GM18858 (cell line): ENCODE data around the gene SPOCK2.
"Not testable (repeated sequence)": the region's sequence is repeated elsewhere in the genome, so short reads cannot be mapped to it uniquely, and the experiment has no call there.

Source experiments
- ATAC-seq: cut with Tn5 transposase; IDR thresholded peaks from one replicate; pipeline ENCODE4 v1.9.1; 2021; ENCODE audit not compliant: unreplicated experiment

SPOCK2 gene

DNA sequence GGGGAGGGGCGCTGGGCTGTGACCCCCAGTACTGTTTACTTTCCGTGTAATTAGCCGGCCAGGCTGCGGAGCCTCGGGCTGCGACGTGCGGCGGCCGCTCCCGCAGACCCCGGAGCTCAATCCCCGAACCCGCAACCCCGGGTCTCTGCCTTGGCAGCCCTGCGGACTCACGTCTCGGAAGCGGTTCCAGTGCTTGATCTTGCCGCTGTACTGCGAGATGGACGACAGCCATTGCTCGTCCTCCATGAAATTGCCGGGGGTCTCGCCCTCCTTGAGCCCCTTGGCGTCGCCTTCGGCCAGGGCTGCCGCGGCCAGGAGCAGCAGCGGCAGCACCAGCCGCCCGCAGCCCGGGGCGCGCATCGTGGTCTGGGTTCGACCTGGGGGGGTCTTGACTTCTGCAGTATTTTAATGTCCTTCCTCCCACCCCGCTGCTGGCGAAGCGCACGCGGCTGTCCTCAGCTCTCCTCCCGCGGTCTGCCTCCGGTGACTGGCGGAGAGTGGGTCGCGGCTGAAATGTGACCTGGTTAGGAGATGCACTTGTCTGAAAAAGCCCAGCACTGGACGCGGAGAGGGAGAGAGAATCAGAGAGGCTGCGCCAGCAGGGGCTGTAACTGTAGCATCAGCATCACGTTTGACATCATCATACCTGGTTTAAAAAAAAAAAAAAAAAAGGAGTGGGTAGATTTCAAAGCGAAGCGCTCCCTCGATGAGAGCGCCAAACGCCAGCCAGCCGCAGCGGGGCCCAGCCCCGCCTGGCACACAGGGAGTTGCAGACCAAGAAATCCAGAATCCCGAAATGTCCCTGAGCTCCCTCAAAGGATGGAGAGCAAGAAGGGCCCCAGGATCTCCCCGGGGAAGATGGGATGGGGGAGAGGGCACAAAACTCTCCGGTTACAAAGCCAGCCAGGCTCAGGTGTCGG lies at the start of gene SPOCK2:
Gene SPOCK2 (minus strand): TSS at position 583 of the 920 bp plus-strand sequence. CDS start 223 bp downstream, at position 360.
- no peak for ATAC-seq

DNA sequence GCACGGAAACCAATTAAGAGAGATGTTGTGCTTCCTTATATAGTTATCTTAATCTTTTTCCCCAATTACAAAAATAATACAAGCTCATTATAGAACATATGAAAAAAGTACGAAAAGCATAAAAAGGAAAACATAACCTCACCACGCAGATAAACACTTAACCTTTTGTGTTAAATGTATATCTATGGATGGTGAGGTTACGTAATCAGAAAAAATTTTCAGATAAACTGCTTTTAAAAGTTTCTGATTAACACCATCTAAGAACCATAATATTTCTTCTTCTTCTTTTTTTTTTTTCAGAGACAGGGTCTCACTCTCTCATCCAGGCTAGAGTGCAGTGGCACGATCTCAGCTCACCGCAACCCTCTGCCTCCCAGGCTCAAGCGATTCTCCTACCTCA lies 49.2 kb upstream of the SPOCK2 start:
- ATAC-seq: no peak

- not testable (repeated sequence) for ATAC-seq
Measured at GRCh38 chr10:72136225-72136624, 47.9 kb upstream of the SPOCK2 start.

DNA sequence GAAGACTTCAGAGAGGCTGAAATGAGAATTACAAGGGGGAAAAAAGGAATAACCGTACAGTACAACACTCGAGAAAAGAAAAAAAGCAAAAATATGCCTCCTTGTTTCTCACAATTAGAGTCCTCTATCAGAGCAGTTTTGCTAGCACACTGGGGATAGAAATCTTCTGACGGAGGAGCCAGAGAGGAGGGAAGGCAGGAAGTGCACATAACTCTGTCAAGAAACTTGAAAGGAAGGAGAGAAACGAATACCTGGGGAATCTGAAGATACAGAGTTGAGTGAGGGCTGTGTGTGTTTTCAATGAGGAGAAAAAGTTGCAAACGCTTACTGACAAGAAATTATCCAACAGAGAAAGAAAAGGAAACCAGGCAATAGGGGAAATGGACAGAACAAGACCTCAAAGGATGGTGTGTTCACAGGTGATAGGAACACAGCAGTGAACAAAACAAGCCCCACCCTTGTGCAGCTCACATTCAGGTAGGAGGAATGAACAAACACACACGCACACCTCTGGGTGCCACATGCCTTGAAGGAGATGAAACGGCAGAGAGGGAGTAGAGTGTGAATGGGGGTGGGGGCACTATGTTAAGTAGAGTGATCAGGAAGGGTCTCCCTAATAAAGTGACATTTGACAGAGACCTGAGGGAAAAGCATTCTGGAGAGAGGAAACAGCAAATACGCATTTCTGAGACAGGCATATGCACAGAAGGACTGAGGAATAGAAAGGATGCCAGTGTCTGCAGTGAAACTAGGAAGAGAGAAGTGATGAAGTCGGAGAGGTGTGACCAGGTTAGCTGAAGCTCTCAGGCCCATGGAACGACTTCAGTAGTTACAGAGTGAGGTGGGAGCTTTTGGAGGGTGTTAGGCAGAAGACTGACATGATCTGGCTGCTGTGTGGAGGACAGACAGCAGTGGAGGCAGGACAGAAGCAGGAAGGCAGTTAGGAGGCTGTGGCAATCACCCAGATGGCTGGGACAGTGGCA lies 46.7 kb upstream of the SPOCK2 start:
- no peak for ATAC-seq

DNA sequence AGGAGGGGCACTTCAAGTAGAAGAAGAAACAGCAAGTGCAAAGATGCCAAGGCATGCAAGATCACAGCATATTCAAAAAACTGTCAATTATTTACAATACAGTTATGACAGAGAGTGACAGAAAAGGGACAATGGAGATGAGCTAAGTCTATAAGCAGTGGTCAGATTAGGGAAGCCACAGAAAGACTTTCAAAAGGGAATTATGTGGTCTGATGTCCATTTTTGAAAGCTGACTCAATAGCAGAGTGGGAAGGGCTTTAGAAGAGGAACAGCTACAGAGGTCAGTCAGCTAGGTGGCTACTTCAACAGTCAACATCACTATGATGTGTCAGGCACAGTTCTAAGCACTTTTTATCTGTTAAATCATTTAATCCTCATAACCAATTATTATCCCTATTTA lies 45.2 kb upstream of the SPOCK2 start:
- ATAC-seq: peak; percentile 73

GRCh38 chr10:72132854-72133253 lies 44.5 kb upstream of the SPOCK2 start:
- no peak for ATAC-seq

- ATAC-seq: no peak
Measured at GRCh38 chr10:72127571-72127970, 39.2 kb upstream of the SPOCK2 start.

DNA sequence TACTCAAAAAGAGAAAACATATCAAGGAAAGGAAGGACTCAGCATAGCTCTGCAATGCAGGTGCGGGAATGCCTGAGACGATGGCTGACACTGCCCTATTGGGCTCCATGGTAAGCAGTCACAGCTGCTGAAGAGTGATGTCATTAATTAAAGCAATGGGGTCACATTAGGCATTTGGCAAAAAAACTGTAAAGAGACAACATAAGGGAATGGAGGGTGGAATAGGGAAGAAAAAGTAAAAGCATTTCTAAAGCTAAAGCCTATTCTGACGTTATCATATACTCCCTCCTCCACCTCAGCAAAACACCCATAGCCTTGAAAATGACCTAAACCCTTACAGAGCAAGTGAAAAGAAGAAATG lies 38.5 kb upstream of the SPOCK2 start:
- no peak for ATAC-seq

DNA sequence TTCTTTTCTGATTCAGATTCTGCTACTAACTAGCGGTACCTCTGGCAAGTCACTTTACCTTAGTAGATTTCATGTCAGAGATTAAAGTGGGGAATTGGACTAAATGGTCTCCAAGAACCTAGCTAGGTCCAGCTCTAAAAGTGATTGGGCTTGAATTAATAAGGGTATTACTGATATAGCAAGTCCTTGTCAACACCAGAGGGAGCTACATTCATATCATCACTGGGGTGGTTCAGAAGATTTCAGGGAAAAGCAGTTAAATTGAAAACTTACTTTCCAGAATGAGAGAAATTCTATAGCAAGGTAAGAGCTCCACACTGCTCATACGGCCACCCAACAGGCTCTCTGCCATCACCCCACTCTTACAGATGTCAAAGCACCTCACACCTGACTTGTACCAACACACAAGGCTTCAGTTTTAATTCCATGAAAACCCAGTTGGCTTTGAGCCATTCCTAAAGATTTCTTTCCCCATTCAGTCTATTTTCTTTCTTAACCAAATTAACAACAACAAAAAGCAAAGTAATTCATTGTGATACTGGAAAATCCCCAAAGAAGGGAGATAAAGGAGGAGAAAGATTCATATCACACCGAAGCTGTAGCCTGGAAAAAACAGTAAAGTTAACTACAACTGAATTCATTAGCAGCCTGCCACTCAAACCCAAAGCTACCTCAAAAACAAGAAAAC lies 38.0 kb upstream of the SPOCK2 start:
- no peak for ATAC-seq

GRCh38 chr10:72124989-72125388 lies 36.6 kb upstream of the SPOCK2 start:
- no peak for ATAC-seq

GRCh38 chr10:72124381-72124780 lies 36.0 kb upstream of the SPOCK2 start:
- no peak for ATAC-seq

GRCh38 chr10:72123616-72124015 lies 35.3 kb upstream of the SPOCK2 start:
- no peak for ATAC-seq

- ATAC-seq: no peak
Measured at GRCh38 chr10:72122221-72122620, 33.9 kb upstream of the SPOCK2 start.

- ATAC-seq: no peak
Measured at GRCh38 chr10:72121389-72121788, 33.0 kb upstream of the SPOCK2 start.

GRCh38 chr10:72116372-72116771 lies 28.0 kb upstream of the SPOCK2 start:
- ATAC-seq: no peak

GRCh38 chr10:72114706-72115450 lies 26.5 kb upstream of the SPOCK2 start:
- no peak for ATAC-seq

DNA sequence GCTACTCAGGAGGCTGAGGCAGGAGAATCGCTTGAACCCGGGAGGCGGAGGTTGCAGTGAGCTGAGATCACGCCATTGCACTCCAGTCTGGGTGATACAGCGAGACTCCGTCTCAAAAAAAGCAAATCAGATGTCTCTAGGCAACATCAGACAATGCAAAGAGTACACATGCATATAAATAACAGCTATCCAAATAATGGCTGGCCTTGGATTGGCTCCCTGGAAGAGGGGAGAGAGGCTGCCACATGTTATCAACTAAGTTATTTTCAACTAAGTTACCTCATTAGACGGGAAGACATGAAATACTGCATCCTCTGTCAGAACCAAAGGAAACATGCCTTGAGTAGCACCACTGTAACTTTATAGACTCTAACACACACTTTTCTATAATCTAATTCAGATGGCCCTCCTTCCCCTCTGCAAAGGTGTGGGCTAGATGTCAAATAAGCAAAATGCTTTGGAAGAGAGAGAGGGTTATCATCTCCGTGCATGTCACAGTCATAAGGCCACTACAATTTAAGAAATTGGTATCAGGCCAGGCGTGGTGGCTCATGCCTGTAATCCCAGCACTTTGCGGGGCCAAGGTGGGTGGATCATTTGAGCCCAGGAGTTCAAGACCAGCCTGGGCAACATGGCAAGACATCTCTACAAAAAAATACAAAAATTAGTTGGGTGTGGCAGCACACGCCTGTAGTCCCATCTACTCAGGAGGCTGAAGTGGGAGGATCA lies 22.5 kb upstream of the SPOCK2 start:
- no peak for ATAC-seq

- ATAC-seq: no peak
Measured at GRCh38 chr10:72109636-72110157, 21.3 kb upstream of the SPOCK2 start.

DNA sequence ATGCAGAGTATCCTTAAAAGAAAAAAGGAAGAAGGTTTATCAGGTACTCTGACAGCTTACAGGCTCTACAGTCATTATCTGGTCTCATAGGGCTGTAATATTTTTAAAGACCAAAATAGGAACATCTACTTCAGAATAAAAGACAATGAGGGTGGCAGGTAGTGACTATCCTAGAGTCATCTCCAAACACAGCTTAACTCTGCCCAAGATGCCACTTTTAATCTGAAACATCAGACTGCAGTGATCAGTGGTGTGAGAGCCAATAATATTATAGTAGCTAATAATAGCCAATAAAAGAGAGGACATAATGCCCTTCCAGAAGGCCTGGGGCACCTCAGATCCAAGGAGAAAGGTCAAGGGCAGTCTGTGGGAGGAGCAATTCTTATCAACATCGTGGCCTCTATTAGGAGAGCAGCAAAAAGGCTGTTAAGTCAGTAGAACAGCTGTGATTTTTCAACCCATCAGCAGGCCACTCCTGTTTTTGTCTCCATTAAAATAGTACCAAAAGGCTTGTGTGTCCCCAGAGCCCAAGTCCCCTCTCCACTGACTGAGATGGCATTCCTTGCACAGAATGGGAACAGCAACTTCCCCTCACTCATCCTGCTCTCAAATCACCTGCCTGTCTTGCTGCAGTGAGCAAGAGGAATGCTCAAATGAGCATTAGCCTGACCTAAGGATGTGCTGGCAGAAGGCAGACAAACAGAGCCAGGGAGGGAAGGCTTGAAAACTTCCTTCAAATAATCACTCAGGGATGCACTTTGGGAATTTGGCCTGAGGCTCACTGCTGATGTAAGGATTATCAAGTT lies 20.7 kb upstream of the SPOCK2 start:
- no peak for ATAC-seq
